GM19397 (cell line): ENCODE data around the gene ANKMY1.
"Not testable (repeated sequence)": the region's sequence is repeated elsewhere in the genome, so short reads cannot be mapped to it uniquely, and the experiment has no call there.

Source experiments
- ATAC-seq: cut with Tn5 transposase; IDR thresholded peaks from one replicate; pipeline ENCODE4 v1.9.1; 2021; ENCODE audit warnings: mild to moderate bottlenecking, moderate library complexity; ENCODE audit not compliant: unreplicated experiment

Gene ANKMY1

DNA sequence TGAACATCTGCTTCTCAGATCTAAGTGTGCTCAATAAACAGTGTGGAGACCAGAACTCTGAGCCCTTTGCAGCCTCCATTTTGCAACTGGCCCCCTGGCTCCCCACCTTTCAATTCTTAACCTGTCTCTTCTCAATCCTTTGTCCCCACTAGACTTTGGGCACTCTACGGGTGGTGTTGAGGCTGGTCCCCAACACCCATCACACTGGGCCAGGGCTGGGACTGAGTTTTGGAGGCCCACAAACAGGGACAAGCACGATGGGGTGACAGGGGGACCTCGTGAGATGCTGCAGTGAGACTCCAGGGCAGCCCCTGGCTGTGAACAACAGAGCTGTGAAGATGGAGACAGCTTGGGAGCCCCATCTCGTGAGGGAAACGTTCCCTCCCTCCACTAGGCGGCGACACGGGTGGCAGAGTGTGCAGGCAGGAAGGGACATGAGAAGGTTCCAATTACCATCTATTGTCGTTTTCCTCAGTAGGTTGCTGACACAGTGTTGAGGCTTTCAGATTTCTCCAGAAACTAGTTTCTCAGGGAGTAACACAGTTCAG lies 1.2 kb downstream of the ANKMY1 start:
- no peak for ATAC-seq

- ATAC-seq = no peak
Measured at GRCh38 chr2:240555541-240556250, 2.1 kb downstream of the ANKMY1 start.

DNA sequence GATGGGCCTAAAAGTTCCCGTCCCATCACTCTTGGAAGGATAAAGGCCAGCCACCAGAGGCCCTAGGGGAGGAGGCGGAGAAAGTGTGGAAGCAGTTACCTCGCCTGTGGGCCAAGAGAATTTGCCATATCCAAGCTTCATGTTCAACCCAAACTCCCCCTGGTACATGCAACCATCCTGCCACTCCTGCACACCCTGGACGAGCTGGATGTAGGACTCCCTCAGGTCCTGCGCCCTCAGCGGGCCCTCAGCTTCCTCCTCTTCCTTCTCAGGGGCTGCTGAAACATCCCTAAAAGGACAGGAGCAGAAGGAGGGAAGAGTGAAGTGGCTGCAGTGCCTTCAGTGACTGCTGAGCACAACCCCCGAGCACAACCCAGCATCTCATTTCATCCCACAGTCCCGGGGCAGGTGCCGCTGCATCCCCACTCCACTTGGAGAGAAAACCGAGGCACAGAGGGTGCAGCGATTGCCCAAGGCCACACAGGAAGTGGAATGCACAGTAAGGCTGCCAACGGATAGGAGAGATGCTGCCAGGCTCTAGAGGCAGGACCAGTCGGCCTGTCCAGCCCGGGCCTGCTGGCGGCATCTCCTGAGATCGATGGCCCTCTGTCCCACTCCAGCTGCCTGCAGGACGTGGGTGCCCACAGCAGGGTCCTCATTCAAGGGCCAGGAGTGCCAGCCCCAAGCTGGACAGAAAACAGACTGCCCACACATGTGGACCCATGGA lies 2.9 kb downstream of the ANKMY1 start:
- no peak for ATAC-seq

- no peak for ATAC-seq
Measured at GRCh38 chr2:240553956-240554480, 3.8 kb downstream of the ANKMY1 start.

- no peak for ATAC-seq
Measured at GRCh38 chr2:240551811-240552210, 6.0 kb downstream of the ANKMY1 start.

GRCh38 chr2:240551288-240551687 lies 6.5 kb downstream of the ANKMY1 start:
- ATAC-seq = no peak

DNA sequence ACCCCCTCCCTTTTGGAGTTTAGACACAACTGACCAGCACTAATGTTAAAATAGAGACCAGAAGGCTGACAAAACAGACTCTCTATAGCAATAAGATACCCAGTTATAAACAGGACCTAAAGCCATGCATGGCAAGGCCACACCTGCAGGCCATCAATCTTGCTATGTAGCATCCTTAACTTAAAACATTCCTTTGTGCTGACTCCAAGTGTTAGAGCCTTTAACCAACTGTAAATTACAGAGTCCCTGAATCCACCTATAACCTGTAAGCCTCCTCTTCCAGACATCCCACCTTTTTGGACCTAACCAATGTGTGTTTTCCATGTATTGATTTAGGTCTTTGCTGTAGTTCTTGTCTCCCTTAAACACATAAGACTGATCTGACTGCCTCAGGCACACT lies 17.9 kb downstream of the ANKMY1 start:
- ATAC-seq = no peak

DNA sequence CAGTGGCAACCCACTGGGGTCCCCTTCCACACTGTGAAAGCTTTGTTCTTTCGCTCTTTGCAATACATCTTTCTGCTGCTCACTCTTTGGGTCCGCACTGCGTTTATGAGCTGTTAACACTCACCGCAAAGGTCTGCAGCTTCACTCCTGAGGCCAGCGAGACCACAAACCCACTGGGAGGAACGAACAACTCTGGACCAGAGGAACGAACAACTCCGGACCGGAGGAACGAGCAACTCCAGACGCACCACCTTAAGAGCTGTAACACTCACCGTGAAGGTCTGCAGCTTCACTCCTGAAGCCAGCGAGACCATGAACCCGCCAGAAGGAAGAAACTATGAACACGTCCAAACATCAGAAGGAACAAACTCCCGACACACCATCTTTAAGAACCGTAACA lies 18.7 kb downstream of the ANKMY1 start:
- not testable (repeated sequence) for ATAC-seq

GRCh38 chr2:240538031-240538780 lies 19.6 kb downstream of the ANKMY1 start:
- ATAC-seq = no peak

DNA sequence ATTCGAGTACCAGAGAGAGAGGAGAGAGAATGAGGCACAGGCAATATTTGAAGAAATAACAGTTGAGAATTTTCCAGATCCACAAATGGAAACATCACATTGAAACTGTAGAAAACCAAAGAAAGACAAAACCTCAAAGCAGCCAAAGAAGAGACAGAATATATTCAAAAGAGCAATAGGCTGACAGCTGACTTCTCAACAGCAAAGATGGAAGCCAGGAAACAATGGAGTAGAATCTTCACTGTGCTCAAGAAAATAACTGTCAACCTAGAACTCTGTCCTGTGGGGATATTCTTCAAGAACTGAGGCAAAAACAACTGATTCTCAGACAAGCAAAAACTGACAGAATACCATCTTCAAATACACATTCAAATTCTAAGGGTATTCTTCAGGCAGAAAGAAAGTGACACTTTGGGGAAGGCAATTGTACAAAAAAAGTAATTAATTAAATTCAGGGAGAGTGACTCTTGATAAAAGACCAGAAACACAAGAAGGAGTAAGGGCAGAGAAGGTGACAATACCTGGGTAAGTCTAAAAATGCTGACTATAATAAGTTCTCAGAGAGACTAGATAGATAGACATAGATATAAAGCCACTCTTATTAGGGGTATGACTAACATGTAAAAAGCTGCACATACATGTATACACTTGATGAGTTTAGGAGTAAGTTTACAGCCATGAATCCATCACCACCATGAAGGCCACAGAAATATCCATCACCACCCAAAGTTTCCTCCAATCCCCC lies 25.6 kb downstream of the ANKMY1 start:
- ATAC-seq = no peak

DNA sequence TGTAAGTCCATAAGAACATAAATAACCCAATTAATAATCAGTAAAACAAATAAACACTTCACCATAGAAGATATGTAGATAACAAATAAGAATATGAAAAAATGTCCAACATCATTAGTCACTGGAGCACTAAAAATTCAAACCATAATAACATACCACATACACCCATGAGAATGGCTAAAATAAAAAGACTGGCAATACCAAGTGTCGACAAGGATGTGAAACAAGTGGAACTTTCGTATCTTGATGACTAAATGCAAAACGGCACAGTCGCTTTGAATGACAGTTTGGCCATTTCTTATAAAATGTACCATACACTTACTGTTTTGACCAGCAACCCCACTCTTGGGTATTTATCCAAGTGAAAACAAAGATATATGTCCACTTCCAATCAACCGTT lies 26.8 kb downstream of the ANKMY1 start:
- no peak for ATAC-seq

- ATAC-seq = no peak
Measured at GRCh38 chr2:240530181-240530580, 27.6 kb downstream of the ANKMY1 start.

- no peak for ATAC-seq
Measured at GRCh38 chr2:240529344-240529999, 28.3 kb downstream of the ANKMY1 start.

- ATAC-seq = no peak
Measured at GRCh38 chr2:240528406-240529040, 29.3 kb downstream of the ANKMY1 start.

DNA sequence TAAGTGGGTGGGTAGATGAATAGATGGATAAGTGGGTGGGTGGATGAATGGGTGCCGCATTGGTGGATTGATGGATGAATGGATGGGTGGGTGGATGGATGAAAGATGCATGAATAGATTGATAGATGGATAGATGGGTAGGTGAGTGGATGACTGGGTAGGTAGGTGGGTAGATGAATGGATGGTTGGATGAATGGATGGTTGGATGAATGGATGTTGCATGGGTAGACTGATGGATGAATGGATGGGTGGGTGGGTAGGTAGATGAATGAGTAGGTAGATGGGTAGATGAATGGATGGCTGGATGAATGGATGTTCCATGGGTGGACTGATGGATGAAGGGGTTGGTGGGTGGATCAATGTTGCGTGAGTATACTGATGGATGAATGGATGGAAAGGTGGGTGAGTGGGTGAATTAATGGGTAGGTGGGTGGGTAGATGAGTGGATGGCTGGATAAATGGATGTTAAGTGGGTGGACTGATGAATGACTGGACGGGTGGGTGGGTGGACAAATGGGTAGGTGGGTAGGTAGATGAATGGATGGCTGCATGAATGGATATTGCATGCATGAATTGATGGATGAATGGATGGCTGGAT lies 30.5 kb downstream of the ANKMY1 start:
- ATAC-seq = no peak

GRCh38 chr2:240526521-240526920 lies 31.3 kb downstream of the ANKMY1 start:
- no peak for ATAC-seq

- ATAC-seq = no peak
Measured at GRCh38 chr2:240525802-240526201, 32.0 kb downstream of the ANKMY1 start.

DNA sequence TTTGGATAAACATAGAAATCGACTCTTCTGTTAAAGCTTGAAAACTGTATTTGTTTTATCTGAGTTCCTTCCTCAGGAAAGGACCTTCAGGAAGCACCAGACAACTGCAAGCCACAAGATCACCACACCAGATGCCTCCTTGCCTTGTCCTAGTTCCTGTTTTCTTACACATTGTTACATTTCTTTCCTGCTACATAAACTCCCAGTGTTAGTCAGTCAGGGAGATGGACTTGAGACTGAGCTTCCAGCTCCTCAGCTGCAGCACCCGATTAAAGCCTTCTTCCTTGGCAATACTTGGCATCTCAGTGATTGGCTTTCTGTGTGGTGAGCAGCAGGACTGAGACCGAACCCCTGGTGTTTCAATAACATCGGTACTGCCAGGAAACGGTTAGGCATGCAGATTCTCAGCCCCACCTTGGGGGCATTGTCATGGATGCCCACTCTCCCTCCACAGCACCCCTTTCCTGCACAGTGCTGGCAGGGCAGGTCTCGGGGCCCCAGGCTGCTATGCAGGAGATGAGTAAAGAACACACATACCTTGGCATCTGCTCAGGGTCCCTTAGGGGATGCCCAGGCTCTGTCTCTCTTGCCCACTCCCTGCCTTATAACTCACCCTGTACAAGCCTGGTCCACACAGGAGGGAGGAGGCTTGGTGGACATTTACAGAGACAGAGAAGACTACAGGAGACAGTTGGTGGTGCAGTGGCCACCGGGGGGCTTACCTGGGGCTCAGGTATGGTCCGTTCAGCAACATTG lies 32.6 kb downstream of the ANKMY1 start:
- ATAC-seq = no peak
